Tibial nerve (tissue), 4 donors: Measurements from ENCODE around the gene CD1C. TPM values are rescaled to one million over a fixed set of nuclear protein-coding genes. Genes with fewer than 3 reads are reported as not detected.

Source experiments
- DNase-seq, 2 donors: peaks; one replicate each; pipeline ENCODE4 v3.0.0-alpha.2; 2019; ENCODE audit warnings: low spot score in 2 of 2
- H3K27ac ChIP-seq, 4 donors: fragments of 200-600 bp; sonication (generic) in 3 of 4; one replicate each; pipeline ENCODE4 v1.5.1; 2017 to 2019; ENCODE audit warnings: mild to moderate bottlenecking in 1 of 4
- H3K27me3 ChIP-seq, 2 donors: fragments of 200-600 bp; sonication (generic) in 1 of 2; one replicate each; pipeline versions ENCODE4 v1.5.1 to v1.6.0; 2017 to 2019
- H3K36me3 ChIP-seq, 3 donors: fragments of 200-600 bp; sonication (generic); one replicate each; pipeline ENCODE4 v1.5.1; 2018 to 2019
- H3K4me1 ChIP-seq, 4 donors: fragments of 200-600 bp; sonication (generic) in 3 of 4; one replicate each; pipeline ENCODE4 v1.5.1; 2017 to 2019
- H3K4me3 ChIP-seq, 4 donors: fragments of 200-600 bp; sonication (generic) in 3 of 4; one replicate each; pipeline ENCODE4 v1.5.1; 2017 to 2019; ENCODE audit warnings: mild to moderate bottlenecking in 1 of 4, moderate library complexity in 1 of 4
- H3K9me3 ChIP-seq, 4 donors: fragments of 200-600 bp; sonication (generic) in 3 of 4; one replicate each; pipeline ENCODE4 v1.5.1; 2017 to 2019
- CTCF ChIP-seq, 5 experiments: fragments of 200-600 bp in 3 of 5; fragments of 450-650 bp in 2 of 5; sonication (generic) in 3 of 5; IDR thresholded peaks; one replicate each; pipeline ENCODE4 v1.5.1; 2016 to 2019; ENCODE audit warnings: antibody characterized with exemption in 5 of 5, mild to moderate bottlenecking in 3 of 5, moderate library complexity in 2 of 5
- EP300 ChIP-seq, 2 donors: sonication (generic); formaldehyde crosslinking; IDR thresholded peaks; one replicate each; pipeline ENCODE4 v1.6.1; 2017; ENCODE audit warnings: antibody characterized with exemption in 2 of 2, mild to moderate bottlenecking in 1 of 2
- POLR2A ChIP-seq, 2 donors: fragments of 450-650 bp; IDR thresholded peaks; one replicate each; pipeline ENCODE4 v1.6.1; 2017; ENCODE audit warnings: antibody characterized with exemption in 2 of 2, mild to moderate bottlenecking in 2 of 2, moderate library complexity in 2 of 2
- WGBS, 2 donors: methylation state at CpG; one replicate each; pipeline ENCODE4 v1.1.5; 2018; 5-methylcytosine and 5-hydroxymethylcytosine counted together
- total RNA-seq, 4 donors: library from RNA; depleted of rRNA; stranded (reverse); fragments of >200 nt; gene quantifications; one replicate each; pipeline ENCODE4 v1.1.0, GENCODE V29; 2016

Gene CD1C
- total RNA-seq, 4 donors from 2014 or later: 2.2 to 2.5 TPM; not detected in 2

- Histone ChIP-seq H3K4me3 (no peak overlapping the region), H3K27me3 (no peaks in the 10 kb centered on the region), H3K9me3 (peaks cover 0 to 6% (median 0%) of the 10 kb centered on the region in 4 donors), H3K27ac (no peak overlapping the region), H3K4me1 (no peaks in the 10 kb centered on the region), H3K36me3 (no peaks in the 10 kb centered on the region)
- TF ChIP-seq EP300 (IDR thresholded peaks at IDR 0.05) (no peak), POLR2A (IDR thresholded peaks at IDR 0.05) (no peak), CTCF (IDR thresholded peaks at IDR 0.05) (no peak)
- WGBS, 2 donors: 70 to 84% methylated on average over 5 of the region's 5 CpGs
- DNase-seq: no peak
Measured at GRCh38 chr1:158290321-158290844, 660 bp downstream of the CD1C start.

DNA sequence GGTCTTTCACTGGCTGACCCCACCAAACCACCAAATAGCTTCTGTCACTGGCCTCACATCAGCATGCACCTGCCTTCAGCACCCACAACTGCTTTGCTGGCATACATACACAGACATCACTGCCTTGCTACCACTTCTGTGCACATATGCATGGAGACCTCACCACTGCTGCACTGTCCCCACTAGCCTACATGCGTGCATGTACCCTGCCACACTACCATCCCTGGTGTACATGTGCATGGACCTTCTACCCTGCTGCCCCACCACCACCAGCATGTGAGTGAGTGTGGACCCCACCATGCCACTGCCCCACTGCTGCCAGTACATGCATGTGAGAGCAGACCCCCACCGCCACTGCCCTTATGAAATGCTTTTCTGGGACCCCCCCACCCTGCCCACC lies 6.1 kb downstream of the CD1C start:
- H3K36me3 ChIP-seq: no peaks in the 10 kb centered on the region
- no peak overlapping the region for H3K27ac ChIP-seq
- H3K4me3 ChIP-seq: no peak overlapping the region
- peaks cover 0 to 46% (median 0%) of the 10 kb centered on the region in 4 donors for H3K9me3 ChIP-seq
- TF ChIP-seq CTCF (IDR thresholded peaks at IDR 0.05): no peak
- H3K4me1 ChIP-seq: no peaks in the 10 kb centered on the region
- WGBS, 2 donors: 94 to 95% methylated on average over 2 of the region's 2 CpGs
- no peak for DNase-seq
- no peaks in the 10 kb centered on the region for H3K27me3 ChIP-seq

- H3K4me1 ChIP-seq: no peaks in the 10 kb centered on the region
- H3K9me3 ChIP-seq: peaks cover 0 to 41% (median 2%) of the 10 kb centered on the region in 4 donors
- no peak overlapping the region for H3K27ac ChIP-seq
- no peaks in the 10 kb centered on the region for H3K27me3 ChIP-seq
- TF ChIP-seq CTCF (IDR thresholded peaks at IDR 0.05) (no peak), POLR2A (IDR thresholded peaks at IDR 0.05) (no peak), EP300 (IDR thresholded peaks at IDR 0.05) (no peak)
- 77 to 82% methylated on average over 1 of the region's 1 CpG for WGBS, 2 donors
- no peak for DNase-seq
- H3K4me3 ChIP-seq: no peak overlapping the region
- no peaks in the 10 kb centered on the region for H3K36me3 ChIP-seq
Measured at GRCh38 chr1:158310623-158311022, 20.9 kb downstream of the CD1C start.

DNA sequence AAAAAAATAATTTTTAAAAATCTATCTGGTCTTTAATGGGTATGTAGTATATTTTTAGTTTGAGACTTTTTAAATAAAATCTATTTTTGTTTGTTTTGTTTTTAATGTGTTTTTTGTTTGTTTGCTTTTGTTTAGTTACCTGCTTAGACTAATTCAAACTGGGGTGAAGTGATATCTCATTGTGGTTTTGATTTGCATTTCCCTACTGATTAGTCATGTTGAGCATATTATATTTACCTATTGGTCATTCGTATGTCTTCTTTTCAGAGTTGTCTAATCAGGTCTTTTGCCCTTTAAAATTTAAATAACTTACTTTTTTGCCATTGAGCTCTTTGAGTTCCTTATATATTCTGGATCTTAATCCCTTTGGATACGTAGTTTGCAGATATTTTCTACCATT lies 21.3 kb downstream of the CD1C start:
- H3K27me3 ChIP-seq: no peaks in the 10 kb centered on the region
- 69 to 76% methylated on average over 2 of the region's 2 CpGs for WGBS, 2 donors
- no peak for DNase-seq
- no peaks in the 10 kb centered on the region for H3K36me3 ChIP-seq
- H3K27ac ChIP-seq: no peak overlapping the region
- H3K4me3 ChIP-seq: no peak overlapping the region
- no peaks in the 10 kb centered on the region for H3K4me1 ChIP-seq
- peaks cover 0 to 41% (median 2%) of the 10 kb centered on the region in 4 donors for H3K9me3 ChIP-seq
- TF ChIP-seq POLR2A (IDR thresholded peaks at IDR 0.05): no peak
- TF ChIP-seq EP300 (IDR thresholded peaks at IDR 0.05): no peak
- no peak for TF ChIP-seq CTCF (IDR thresholded peaks at IDR 0.05)

DNA sequence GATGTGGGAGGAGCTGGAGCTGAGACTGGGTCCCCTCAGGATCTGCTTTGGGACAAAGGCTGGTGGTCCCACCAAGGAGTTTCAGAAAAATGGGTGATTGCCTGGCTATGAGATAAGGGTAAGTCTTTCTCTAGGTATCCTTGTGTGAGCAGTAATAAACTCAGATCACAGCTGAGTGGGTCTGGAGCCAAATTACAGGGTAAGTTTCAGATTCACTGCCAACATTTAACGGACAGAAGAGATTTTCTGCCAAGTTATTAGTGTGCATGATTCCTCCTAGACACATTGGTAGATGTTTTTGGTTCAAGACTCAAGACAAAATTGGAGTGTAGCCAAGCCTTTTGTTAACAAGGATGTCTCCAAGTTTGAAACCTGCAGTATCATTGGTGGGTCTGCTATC lies 34.1 kb downstream of the CD1C start:
- H3K4me3 ChIP-seq: no peak overlapping the region
- TF ChIP-seq POLR2A (IDR thresholded peaks at IDR 0.05) (no peak), CTCF (IDR thresholded peaks at IDR 0.05) (no peak), EP300 (IDR thresholded peaks at IDR 0.05) (no peak)
- no peak for DNase-seq
- H3K27ac ChIP-seq: no peak overlapping the region
- H3K36me3 ChIP-seq: no peaks in the 10 kb centered on the region
- no peaks in the 10 kb centered on the region for H3K4me1 ChIP-seq
- no peaks in the 10 kb centered on the region for H3K27me3 ChIP-seq
- WGBS, 2 donors: 45 to 74% methylated on average over 1 of the region's 1 CpG
- peaks cover 0 to 20% (median 0%) of the 10 kb centered on the region in 4 donors for H3K9me3 ChIP-seq
